Vagina (tissue), 2 donors: ENCODE data around the gene SNCG. TPM values are rescaled to one million over a fixed set of nuclear protein-coding genes. Genes with fewer than 3 reads are reported as not detected.

ENCODE experiments used
- DNase-seq, 2 donors: peaks; one replicate each; pipeline ENCODE4 v3.0.0-alpha.2; 2017; ENCODE audit errors: extremely low spot score in 2 of 2
- H3K27ac ChIP-seq: fragments of 200-600 bp; sonication (generic); one replicate; pipeline ENCODE4 v1.5.1; 2019
- H3K27me3 ChIP-seq: fragments of 200-600 bp; sonication (generic); one replicate; pipeline ENCODE4 v1.5.1; 2019
- H3K36me3 ChIP-seq, 2 donors: fragments of 200-600 bp; sonication (generic); one replicate each; pipeline ENCODE4 v1.5.1; 2017 to 2019
- H3K4me1 ChIP-seq: fragments of 200-600 bp; sonication (generic); one replicate; pipeline ENCODE4 v1.5.1; 2019
- H3K4me3 ChIP-seq, 2 donors: fragments of 200-600 bp; sonication (generic); 1 replicate in 1 of 2; 2 replicates in 1 of 2; pipeline ENCODE4 v1.5.1; 2016 to 2019
- H3K9me3 ChIP-seq: fragments of 200-600 bp; sonication (generic); one replicate; pipeline ENCODE4 v1.5.1; 2019
- POLR2A ChIP-seq, 2 donors: fragments of 450-650 bp; IDR thresholded peaks; one replicate each; pipeline ENCODE4 v1.6.1; 2017; ENCODE audit warnings: antibody characterized with exemption in 2 of 2, mild to moderate bottlenecking in 2 of 2, moderate library complexity in 2 of 2
- POLR2AphosphoS5 ChIP-seq, 2 donors: sonication (generic); formaldehyde crosslinking; IDR thresholded peaks; one replicate each; pipeline ENCODE4 v1.9.0; 2017; ENCODE audit warnings: antibody characterized with exemption in 2 of 2, mild to moderate bottlenecking in 2 of 2, low read depth in 1 of 2; ENCODE audit not compliant: insufficient read depth in 1 of 2
- intact Hi-C: fragments of 100-400 bp; cut with DNase I; formaldehyde crosslinking; loops from one replicate; pipeline ENCODE4 v1.15.1; 2023
- total RNA-seq: library from RNA; depleted of rRNA; stranded (reverse); fragments of >200 nt; gene quantifications from one replicate; pipeline ENCODE4 v1.2.3, GENCODE V29; 2016
- TF ChIP-seq, protein P1 (sequence below), 3 experiments: fragments of 450-650 bp in 2 of 3; fragments of 200-600 bp in 1 of 3; sonication (generic) in 1 of 3; IDR thresholded peaks; one replicate each; pipeline ENCODE4 v1.5.1; 2017 to 2019; ENCODE audit warnings: antibody characterized with exemption in 3 of 3, mild to moderate bottlenecking in 2 of 3, moderate library complexity in 2 of 3

SNCG gene
- total RNA-seq, 1 donor from 2014 or later: 36.6 TPM

DNA sequence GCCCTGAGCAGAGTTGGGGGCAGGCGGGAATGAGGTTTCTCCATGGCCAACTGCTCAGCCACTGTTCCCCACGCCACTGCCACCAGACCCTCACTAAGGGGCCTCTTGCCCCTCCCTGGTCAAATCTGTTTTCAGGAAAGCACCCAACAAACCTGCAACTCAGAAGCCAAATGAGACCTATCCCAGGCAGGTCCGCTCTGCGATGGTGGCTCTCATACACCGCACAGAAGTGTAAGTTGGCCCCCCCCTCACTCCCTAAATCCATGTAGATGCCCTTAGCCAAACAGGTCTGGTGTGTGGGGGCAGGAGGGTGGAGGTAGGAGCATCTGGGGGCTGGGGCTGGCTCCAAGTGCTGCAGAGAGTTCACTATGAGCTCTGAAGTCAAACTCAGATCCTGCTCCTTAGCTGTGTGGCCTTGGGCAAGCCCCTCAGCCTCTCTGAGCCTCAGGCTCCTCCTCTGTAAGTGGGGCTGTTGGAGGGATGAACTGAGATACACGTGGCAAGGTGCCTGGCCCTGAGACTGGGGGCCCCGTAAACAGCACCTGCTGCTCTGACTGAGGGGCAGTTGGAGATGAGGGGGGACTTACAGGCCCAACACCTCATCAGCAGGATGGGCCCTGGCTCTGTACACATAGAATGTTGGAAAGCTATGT, 2.1 kb upstream of the SNCG start:
- H3K27me3 ChIP-seq: no peaks in the 10 kb centered on the region
- DNase-seq: no peak
- H3K9me3 ChIP-seq: no peaks in the 10 kb centered on the region
- H3K4me3 ChIP-seq: peak overlapping the region; percentile 14 to 35
- TF ChIP-seq, protein P1, sequence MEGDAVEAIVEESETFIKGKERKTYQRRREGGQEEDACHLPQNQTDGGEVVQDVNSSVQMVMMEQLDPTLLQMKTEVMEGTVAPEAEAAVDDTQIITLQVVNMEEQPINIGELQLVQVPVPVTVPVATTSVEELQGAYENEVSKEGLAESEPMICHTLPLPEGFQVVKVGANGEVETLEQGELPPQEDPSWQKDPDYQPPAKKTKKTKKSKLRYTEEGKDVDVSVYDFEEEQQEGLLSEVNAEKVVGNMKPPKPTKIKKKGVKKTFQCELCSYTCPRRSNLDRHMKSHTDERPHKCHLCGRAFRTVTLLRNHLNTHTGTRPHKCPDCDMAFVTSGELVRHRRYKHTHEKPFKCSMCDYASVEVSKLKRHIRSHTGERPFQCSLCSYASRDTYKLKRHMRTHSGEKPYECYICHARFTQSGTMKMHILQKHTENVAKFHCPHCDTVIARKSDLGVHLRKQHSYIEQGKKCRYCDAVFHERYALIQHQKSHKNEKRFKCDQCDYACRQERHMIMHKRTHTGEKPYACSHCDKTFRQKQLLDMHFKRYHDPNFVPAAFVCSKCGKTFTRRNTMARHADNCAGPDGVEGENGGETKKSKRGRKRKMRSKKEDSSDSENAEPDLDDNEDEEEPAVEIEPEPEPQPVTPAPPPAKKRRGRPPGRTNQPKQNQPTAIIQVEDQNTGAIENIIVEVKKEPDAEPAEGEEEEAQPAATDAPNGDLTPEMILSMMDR (IDR thresholded peaks at IDR 0.05): no peak
- TF ChIP-seq POLR2A (IDR thresholded peaks at IDR 0.05) (no peak), POLR2AphosphoS5 (IDR thresholded peaks at IDR 0.05; ENCODE audit: insufficient read depth in 1 of 2, low read depth in 1 of 2) (no peak)
- peak overlapping the region; percentile 91 for H3K27ac ChIP-seq
- no peaks in the 10 kb centered on the region for H3K36me3 ChIP-seq
- intact Hi-C loops: no loop called here
- H3K4me1 ChIP-seq: peaks cover 70% of the 10 kb centered on the region

DNA sequence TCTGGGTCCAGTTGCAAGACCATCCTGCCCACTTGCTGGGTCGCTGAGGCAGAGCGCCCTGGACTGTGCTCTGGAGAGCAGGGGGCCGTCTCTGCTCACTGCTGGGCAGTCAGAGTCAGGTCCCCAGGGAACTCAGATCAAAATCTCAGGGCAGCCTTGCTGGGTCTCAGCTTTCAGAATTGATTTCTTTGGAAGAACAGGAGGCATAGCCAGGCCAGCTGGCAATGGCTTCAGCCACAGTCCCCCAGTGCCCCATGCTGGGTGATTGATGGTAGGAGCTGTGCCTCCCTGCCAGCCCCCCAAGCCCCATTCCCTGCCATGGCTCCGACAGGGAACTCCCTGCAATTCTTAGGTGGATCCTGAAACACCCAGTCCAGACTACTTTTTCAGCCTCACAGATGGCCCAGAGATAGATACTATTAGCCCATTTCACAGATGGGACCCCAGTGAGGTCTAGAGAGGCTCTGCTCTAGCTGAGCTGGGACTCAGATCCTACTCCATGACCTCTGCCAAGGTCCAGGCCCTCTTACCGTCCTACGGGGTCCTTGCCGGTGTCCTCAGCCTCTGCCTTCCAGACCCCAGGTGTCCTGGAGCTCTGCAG, 1.5 kb upstream of the SNCG start:
- Histone ChIP-seq H3K9me3 (no peaks in the 10 kb centered on the region), H3K27me3 (no peaks in the 10 kb centered on the region), H3K36me3 (no peaks in the 10 kb centered on the region), H3K27ac (peak overlapping the region; percentile 91), H3K4me1 (peaks cover 70% of the 10 kb centered on the region), H3K4me3 (peak overlapping the region; percentile 14 to 35)
- no peak for DNase-seq
- intact Hi-C loops: no loop called here
- no peak for TF ChIP-seq POLR2AphosphoS5 (IDR thresholded peaks at IDR 0.05; ENCODE audit: insufficient read depth in 1 of 2, low read depth in 1 of 2)
- TF ChIP-seq POLR2A (IDR thresholded peaks at IDR 0.05): no peak
- TF ChIP-seq, protein P1 (IDR thresholded peaks at IDR 0.05): no peak

DNA sequence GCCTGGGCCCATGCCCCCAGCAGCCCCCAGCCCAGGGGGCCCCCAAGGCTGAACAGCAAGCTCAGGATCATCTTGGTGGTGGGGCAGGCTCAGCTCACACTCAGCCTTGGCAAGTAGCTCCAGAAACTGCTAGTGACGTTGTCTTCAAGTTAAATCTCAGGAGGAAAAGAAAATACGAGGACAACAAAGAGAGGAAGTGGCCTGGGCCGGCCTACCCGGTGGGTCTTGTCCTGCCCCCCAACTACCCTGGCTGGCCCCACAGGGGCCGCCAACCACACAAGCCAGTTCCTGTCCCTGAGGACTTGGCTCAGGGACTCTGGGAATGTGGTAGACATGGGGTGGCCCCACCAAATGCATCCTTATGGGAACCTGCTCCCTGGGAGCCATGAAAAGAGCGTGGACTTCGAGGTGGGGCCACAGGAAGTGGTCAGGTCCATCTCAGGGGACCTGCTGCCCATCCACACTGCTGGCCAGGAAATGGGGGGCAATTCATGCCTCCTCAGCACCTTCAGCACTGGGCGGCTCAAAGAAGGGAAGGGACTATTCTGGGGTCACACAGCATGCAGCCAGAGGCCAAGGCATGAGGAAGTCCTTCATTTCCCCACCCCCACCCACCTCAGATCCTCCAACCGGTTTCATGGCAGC, 806 bp upstream of the SNCG start, which contains the start of gene MMRN2:
MMRN2 (minus strand) TSS at position 145 of the 645 bp plus-strand sequence; CDS start at position 71, 74 bp downstream.
- peaks cover 70% of the 10 kb centered on the region for H3K4me1 ChIP-seq

DNA sequence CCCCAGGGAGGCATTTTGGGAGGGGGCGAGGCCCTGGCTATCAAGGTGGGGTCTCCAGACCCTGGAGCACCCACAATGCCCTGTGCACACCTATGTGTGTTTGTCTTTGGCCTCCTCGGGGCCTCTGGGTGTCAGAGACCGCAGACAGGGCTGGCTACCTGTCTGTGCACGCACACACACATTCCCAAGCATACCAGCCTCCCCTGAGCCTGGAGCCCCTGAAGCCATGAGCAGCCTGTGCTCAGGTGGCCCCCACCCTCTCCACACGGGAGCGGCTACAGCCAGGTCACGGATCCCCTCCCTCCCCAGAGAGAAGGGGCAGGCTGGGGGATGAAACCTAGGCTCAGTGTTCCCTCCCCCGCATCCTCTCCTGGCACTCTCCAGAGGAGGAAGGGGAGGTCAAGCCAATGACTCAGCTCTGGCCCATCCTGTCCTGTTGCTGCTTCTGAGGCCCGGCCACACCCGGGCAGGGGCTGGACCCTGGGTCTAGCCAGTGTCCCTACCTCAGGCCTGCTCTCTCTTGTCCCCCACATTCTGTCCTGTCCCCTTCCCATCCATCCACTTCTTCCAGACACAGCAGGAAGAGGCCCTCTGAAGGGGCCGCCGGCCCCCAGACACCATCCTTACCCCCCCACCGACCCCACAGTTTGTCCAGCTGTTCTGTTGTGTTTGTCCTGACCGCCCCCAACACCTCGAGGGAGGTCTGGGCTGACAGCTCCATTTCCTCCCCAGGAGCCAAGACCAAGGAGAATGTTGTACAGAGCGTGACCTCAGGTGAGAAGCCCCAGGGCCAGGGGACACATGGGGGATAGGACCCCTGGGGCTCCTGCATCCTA, 720 bp downstream of the SNCG start:
- peak overlapping the region; percentile 34 to 35 for H3K4me3 ChIP-seq
- peak overlapping the region; percentile 91 for H3K27ac ChIP-seq
- no peak for TF ChIP-seq POLR2A (IDR thresholded peaks at IDR 0.05)
- TF ChIP-seq POLR2AphosphoS5 (IDR thresholded peaks at IDR 0.05; ENCODE audit: insufficient read depth in 1 of 2, low read depth in 1 of 2): peak; percentile 37 to 62
- H3K27me3 ChIP-seq: no peaks in the 10 kb centered on the region
- no peaks in the 10 kb centered on the region for H3K9me3 ChIP-seq
- peaks cover 72% of the 10 kb centered on the region for H3K4me1 ChIP-seq
- intact Hi-C loops: no loop called here
- peak in 1 of 2 donors; percentile 89 for DNase-seq
- no peaks in the 10 kb centered on the region for H3K36me3 ChIP-seq

More for the DNA sequence above, 806 bp upstream of the SNCG start, which contains the start of gene MMRN2:
- H3K27ac ChIP-seq: peak within 1 kb of the TSS; percentile 91
- H3K4me3 ChIP-seq: peak within 1 kb of the TSS; percentile 34 to 35
- H3K9me3 ChIP-seq: no peaks in the 10 kb centered on the region
- DNase-seq: peak in 1 of 2 donors; percentile 84
- no peaks in the 10 kb centered on the region for H3K27me3 ChIP-seq
- no peaks in the 10 kb centered on the region for H3K36me3 ChIP-seq
- intact Hi-C loops: no loop called here
- TF ChIP-seq, protein P1 (IDR thresholded peaks at IDR 0.05): no peak
- peak in 1 of 2 donors; percentile 37 for TF ChIP-seq POLR2AphosphoS5 (IDR thresholded peaks at IDR 0.05; ENCODE audit: insufficient read depth in 1 of 2, low read depth in 1 of 2)

DNA sequence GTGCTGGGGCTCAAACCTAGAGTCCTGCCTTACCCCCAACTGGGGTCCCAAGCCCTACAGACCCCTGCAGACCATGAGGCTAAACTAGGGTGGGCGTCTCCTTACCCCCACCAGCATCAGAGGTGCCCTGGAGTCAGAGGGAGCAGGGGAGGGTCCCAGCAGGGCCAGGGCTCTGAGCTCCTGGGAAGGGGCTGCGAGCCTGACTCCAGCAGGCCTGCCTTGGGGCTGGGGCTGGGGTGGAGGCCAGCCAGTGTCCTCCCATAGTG, 1.3 kb downstream of the SNCG start:
- Histone ChIP-seq H3K27ac (peak overlapping the region; percentile 91), H3K4me3 (peak overlapping the region; percentile 34 to 35), H3K4me1 (peaks cover 72% of the 10 kb centered on the region), H3K27me3 (no peaks in the 10 kb centered on the region), H3K9me3 (no peaks in the 10 kb centered on the region), H3K36me3 (no peaks in the 10 kb centered on the region)
- DNase-seq: no peak
- intact Hi-C loops: no loop called here
- TF ChIP-seq, protein P1 (IDR thresholded peaks at IDR 0.05): no peak
- TF ChIP-seq POLR2A (IDR thresholded peaks at IDR 0.05) (no peak), POLR2AphosphoS5 (IDR thresholded peaks at IDR 0.05; ENCODE audit: insufficient read depth in 1 of 2, low read depth in 1 of 2) (no peak)
